Cardiac fibroblast (primary cell): Measurements from ENCODE around the gene CENPS.

Experiments used
- DNase-seq, 2 donors: peaks; one replicate each; pipeline versions ENCODE4 v3.0.0 to v3.0.0-alpha.2; 2010; ENCODE audit warnings: low read depth in 2 of 2
- H3K4me3 ChIP-seq, 2 donors: replicated peaks in 1 of 2; 1 replicate in 1 of 2; 2 replicates in 1 of 2; pipeline ENCODE4 v1.5.1; 2011; ENCODE audit warnings: low read depth in 2 of 2, low read length in 2 of 2, mild to moderate bottlenecking in 2 of 2, moderate library complexity in 1 of 2
- TF ChIP-seq, protein P1 (sequence below): IDR thresholded peaks from one replicate; pipeline ENCODE4 v1.5.1; 2011; ENCODE audit warnings: low read depth, mild to moderate bottlenecking, low read length, inconsistent platforms

The CENPS gene

DNA sequence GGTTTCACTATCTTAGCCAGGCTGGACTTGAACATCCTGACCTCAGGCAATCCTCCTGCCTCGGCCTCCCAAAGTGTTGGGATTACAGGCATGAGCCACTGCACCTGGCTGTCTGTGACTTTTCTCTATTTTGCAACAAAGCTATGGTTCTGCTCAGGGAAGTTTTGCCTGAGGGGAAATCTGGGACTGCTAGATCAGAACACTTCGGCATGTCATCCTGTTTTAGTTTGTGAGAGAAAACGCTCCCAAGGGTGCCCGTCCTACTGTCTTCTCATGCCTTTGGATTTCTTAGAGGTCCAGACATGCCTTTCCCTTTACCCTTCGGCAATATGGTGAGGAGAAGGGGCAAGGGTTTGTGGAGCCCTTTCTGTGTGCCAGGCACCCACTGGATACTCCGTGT lies 14.0 kb downstream of the CENPS start:
- no peak overlapping the region for H3K4me3 ChIP-seq
- no peak for DNase-seq
- TF ChIP-seq, protein P1, sequence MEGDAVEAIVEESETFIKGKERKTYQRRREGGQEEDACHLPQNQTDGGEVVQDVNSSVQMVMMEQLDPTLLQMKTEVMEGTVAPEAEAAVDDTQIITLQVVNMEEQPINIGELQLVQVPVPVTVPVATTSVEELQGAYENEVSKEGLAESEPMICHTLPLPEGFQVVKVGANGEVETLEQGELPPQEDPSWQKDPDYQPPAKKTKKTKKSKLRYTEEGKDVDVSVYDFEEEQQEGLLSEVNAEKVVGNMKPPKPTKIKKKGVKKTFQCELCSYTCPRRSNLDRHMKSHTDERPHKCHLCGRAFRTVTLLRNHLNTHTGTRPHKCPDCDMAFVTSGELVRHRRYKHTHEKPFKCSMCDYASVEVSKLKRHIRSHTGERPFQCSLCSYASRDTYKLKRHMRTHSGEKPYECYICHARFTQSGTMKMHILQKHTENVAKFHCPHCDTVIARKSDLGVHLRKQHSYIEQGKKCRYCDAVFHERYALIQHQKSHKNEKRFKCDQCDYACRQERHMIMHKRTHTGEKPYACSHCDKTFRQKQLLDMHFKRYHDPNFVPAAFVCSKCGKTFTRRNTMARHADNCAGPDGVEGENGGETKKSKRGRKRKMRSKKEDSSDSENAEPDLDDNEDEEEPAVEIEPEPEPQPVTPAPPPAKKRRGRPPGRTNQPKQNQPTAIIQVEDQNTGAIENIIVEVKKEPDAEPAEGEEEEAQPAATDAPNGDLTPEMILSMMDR = no peak

DNA sequence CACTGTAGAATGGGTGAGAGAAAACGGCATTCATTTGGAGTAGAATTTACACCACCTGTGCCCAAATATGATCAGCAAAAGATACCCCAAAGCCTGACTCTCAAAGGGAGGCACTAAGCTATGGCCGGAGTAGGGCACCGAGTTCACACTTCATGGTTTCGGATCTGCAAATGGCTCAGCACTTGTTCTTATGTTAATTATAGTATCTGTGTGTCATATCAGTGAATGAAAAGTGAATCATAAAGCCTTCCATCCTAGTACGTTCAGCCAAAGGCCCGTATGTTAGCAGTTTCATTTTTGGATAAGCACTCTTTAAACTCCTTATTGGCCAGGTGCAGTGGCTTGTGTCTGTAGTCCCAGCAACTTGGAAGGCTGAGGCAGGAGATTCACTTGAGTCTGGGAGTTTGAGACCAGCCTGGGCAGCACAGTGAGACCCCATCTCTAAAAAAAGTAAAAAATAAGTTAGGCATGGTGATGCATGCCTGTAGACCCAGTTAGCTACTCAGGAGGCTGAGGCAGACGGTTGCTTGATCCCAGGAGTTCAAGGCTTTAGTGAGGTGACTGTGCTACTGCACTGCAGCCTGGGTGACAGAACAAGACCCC lies 14.7 kb downstream of the CENPS start:
- TF ChIP-seq, protein P1 = no peak
- H3K4me3 ChIP-seq = no peak overlapping the region
- DNase-seq = no peak

DNA sequence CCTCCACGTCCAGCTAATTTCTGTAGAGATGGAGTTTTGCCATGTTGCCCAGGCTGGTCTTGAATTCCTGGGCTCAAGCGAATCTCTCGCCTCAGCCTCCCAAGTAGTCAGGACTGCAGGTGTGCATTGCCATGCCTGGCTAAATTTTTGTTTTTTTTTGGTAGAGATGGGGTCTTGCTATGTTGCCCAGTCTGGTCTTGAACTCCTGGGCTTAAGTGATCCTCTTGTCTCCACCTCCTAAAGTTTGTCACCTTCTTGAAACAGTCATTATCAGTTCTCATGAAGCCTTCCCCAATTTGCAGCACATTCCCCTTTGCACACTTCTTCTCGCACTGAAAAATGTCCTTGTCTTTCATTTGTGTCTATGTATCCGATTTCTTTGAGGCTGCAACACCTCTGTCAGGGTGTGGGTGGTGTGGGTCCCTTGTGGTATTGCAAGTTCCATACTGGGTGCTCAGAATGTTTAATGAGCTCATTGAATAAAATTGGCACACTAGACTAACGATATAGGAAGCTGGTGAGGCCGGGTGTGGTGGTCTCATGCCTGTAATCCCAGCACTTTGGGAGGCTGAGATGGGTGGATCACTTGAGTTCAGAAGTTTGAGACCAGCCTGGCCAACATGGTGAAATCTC lies 16.7 kb downstream of the CENPS start:
- no peak overlapping the region for H3K4me3 ChIP-seq
- TF ChIP-seq, protein P1 = no peak
- no peak for DNase-seq

DNA sequence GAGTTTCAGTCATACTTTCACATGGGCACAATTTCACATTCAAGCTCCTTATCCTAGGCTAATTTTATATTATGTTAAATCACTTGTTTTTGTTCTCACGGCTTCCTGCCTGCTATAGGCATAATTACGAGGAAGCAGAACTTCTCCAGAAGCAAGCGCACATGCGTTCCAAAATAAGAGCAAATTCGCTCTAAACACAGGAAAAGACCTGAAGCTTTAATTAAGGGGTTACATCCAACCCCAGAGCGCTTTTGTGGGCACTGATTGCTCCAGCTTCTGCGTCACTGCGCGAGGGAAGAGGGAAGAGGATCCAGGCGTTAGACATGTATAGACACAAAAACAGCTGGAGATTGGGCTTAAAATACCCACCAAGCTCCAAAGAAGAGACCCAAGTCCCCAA lies 19.5 kb downstream of the CENPS start, which contains the start of gene CORT:
Gene CORT, plus strand, starts transcription at position 281 of the 400 bp plus-strand sequence. CDS start 193 bp downstream, outside the sequence.
- DNase-seq = no peak
- TF ChIP-seq, protein P1 = no peak
- H3K4me3 ChIP-seq = no peak within 1 kb of the TSS

DNA sequence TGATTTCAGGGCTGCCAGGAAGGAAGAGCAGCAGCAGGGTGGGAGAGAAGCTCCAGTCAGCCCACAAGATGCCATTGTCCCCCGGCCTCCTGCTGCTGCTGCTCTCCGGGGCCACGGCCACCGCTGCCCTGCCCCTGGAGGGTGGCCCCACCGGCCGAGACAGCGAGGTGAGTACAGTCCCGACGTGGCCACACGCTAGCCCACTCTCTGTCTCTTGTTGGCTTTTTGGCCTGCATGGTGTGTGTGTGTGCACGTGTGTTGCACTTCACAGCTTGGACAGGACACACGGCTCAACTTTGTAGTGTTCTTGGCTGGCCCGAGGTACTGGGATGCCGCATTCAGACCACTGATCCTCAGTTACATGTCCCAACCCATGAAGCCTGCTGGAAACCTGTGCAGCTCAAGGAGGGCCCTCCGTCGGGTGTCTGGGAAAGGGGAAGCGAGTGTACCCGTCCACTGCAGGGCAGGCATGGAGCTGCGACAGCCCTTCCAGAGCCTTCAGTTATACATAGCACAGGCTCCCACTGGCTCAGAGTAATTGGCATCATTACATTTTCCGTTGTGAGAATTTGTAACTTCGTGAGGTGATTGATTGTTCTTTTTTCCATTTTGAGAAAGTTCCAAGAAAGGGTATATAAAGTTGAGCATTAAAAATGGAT lies 20.1 kb downstream of the CENPS start:
- no peak for DNase-seq
- TF ChIP-seq, protein P1 = no peak
- H3K4me3 ChIP-seq = no peak overlapping the region

DNA sequence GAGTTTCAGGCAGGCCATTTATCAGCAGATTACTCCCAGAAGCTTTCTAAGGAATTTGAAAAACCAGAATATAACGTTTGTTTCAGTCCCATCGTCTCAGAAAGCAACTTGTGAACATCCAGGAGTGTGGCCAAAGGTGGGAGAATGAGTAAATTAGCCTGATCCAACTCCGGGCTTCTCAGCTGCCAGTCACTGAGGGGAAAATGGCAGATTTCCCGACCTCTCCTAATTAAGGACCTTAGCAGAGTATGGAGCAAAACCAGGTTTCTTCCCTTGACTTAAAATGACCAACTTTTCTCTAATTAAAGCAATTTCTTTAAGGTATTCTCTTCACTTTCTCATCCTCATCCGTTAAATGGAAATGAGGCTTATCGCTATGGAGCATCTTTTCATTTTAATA lies 20.6 kb downstream of the CENPS start:
- TF ChIP-seq, protein P1 = no peak
- H3K4me3 ChIP-seq = no peak overlapping the region
- no peak for DNase-seq
